NK-92 (cell line): ENCODE data around the gene SNAPC1.

Source experiments
- DNase-seq: peaks from one replicate; lab custom pipeline; 2025; ENCODE audit not compliant: unreplicated experiment; lab: John Stamatoyannopoulos, UW

The SNAPC1 gene

DNA sequence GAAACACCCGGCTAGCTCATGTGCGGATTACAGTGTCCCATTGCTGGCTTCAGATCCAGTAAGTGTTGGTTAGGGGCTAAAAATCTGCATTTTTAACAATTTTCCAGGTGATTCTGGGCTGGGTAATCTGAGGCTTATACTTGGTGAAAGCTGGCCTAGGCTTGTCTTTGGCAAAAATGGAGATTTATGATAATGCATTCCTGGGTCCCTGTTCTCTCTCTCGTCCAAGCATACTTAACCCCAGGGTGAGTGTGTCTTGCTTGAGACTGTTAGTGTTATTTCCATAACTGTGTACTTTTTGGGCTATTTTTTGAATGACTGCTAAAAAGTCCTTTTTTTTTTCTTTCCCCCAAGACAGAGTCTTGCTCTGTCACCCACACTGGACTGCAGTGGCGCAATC lies 43.2 kb downstream of the SNAPC1 start:
- no peak for DNase-seq

DNA sequence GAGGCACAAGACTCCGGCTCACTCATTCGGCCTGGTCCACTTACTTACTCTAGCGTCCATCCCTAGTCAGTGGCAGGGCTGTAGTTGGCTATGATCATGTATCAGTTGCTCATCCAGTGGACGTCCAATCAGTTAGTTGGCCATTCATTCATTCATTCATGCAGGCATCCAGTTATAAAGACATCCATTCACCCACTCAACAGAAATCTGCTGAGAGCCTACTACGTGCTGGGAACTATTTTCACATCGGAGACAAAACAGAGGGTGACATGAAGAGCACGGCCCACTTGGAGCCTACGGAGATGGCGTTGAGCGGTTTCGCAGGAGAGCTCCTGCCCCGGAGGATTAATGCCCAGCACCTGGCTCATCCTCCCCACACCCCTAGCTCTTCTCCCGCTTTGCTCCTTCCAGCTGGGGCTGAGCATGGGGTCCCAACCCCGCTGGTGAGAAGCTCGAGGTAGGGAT lies 49.7 kb downstream of the SNAPC1 start:
- DNase-seq = no peak

DNA sequence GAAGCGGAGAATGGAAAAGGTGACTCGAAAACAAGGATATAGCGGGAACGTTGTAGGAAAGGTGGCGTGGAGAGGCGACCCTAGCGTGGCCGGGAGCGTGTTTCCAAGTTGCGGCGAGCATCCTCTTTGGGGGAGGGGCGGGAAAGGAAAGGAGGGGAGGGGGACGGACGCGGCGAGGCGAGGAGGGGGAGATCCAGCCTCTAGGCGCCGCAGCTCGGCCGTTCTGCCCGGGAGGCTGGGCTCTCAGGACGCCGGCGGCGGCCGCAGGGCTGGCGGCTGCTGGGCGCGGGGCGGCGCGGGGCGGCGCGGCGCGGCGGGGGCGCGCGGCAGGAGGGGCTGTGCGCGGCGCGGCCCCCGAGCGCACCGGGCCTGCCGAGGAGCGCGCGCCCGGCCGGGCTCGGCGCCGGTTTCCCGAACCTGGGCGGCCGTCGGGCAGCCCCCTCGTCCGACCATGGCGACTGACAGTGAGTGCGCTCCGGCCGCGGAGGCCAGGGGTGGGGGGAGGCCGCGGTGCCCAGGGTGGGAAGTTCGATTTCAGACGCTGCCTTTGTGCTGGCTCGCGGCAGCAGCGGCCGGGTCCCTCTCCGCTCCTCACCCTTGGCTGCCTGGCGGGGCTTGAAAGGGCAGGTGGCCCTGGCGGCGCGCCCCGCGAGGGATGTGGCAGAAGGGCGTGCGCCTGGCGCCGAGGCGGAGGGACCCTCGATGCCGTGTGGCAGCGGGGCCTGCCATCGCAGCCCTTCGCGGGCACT lies 50.3 kb downstream of the SNAPC1 start, which contains the start of gene SYT16:
SYT16 (plus strand) TSS at position 357 of the 749 bp plus-strand sequence.
- DNase-seq = no peak

DNA sequence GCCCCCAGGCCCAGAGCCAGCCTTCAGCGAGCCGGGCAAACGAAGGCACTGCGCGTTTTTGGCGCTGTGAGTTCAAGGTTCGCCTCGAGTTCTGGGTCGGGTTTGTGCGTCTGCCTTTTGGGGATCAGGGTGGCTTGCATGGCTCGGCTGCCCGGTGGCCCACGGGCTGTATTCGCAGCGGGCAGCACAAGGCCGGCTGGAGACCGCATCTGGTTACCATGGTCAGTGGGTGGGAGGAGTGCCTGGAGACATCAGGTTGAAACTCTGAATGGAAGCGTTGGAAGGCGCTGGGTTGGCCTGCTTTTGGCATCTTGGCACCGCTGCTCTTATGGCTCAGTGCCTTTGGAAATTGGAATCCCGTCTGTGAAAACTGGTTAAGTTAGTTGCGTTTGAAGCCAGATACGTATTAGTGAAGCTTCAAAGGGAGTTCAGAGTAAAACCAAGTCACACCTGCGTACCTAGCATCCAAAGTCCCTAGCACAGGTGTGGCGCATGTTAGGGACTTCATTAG lies 50.9 kb downstream of the SNAPC1 start:
- DNase-seq = no peak

DNA sequence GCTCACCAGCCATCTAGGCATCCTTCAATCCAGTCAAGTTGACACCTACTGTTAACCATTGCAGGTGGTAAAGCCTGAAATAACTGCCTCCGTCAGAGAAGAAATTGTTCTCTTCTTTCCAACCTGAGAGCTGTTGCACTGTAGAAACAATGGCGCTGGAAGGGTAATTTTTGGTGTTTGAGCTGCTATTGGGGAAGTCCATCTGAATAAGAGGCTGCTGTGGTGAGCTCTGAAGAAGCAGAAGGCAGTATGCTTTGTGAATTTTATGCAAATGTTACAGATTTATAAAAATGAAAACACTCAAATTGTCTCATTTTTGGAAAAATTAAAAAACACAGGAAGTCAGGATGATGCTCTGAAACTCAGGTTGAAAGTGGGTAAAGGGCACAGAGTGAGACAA lies 60.2 kb downstream of the SNAPC1 start:
- no peak for DNase-seq

DNA sequence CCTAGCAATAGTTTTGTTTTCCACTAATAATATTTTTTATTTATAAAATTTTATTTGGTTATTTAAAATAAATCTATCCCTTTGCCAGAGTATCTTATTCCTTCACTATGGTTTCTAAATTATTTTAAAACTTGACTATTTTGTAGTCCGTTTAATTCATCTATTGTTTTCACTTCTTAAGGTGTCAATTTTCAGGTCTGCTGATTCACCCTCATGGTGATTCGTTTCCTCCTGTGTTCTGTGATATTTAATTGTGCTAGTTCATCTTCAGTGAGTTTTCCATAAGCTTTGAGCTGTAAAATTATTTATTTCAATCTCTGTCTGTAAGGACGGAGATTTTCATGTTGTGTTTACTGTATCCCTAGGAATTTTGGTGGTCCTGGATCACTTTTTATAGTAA lies 70.6 kb downstream of the SNAPC1 start:
- DNase-seq = no peak

DNA sequence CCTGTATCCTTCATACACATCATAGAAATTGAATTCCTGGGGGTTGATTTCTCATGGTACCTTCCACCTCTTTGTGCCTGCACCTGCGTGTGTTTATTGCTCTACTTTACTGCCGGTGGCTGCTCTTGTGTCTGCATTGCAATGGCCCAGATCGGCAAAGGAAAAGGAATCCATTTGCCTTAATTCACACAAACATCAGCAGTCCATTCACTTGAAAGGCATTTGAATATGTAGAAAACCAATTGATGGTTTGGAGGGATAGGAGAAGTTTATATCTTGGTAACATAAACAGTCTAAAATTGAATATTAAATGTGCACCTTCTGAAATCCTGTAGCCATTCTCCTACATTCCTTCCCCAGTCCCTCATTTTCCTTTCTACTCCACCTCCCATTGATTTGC lies 74.0 kb downstream of the SNAPC1 start:
- DNase-seq = no peak

DNA sequence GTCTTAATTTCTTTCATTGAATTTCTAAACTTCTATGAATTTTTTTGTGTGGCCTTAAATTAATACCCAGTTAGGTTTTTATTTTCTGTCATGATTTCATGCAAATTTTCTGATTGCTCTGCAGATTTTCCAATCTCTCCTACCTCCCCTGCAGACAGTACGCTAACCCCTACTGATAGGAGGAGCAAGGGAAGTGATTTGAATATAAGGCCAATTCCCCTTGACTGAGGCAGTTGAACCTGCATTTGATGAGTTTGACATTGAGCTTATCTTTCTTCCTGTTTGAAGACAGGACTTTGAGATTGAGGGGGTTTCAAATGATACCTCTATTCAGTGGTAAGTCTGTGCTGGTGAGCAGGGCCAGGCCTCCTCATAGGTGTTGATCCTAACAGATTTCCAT lies 74.6 kb downstream of the SNAPC1 start:
- DNase-seq = no peak

DNA sequence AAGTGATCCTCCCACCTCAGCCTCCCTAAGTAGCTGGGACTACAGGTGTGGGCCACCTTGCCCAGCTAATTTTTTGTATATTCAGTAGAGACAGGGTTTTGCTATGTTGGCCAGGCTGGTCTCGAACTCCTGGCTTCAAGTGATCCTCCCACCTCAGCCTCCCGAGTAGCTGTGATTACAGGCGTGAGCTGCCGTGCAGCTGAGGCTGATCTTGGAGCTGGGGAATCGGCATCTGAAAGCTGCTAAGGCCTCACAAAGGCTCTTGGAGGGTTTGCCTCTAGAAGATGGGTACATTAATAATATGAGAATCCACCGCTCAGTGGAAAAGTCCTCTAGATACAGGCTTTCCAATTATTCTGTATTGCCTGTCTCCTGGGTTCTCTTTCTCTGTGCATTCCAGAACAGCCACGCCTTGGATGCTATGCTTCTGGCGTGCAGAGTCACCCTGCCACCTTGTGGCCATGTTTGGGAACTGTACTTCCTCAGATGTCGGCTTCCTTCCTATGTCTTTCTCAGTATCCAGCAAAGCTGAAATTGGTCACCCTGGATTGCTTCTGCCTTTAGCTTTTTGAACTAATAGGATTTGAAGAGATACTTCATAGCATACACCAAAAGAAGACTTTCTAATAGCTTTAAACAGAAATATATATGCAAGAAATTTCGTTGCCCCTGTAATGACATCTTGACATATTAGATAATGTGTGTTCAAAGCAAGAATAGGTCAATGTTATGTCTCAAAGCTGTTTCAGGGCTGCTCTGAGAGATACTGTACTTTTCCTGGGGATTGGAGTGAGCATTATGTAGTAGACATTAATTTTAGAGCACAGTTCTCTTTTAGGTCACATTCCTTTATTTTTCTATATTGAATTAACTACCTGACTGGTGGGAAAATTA lies 75.4 kb downstream of the SNAPC1 start:
- DNase-seq = no peak

DNA sequence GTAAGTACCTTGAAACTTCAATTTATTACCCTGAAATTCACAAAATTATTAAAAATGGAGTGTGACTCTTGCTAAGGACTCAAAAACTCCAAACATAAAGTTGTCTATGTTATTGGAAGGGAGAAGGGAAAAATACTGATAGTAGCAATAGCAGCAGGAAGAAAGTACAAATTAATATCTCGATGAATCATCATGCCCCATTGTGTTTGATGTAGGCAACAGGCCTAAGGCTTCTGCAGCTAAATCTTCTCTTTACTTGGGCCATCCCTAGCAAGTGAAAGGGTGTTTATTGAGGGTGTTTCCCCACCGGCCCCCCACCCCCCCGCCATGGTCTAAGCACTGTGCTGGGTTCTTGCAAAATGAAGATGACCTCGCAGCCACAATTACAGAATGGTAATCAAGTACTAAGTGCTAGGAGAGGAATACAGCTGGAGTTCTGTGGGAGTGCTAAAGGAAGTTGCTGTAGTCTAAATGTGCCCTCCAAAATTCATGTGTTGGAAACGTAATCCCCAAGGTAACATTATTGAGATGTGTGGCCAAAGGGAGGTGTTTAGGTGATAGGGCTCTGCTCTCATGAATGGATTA lies 76.5 kb downstream of the SNAPC1 start:
- DNase-seq = no peak

DNA sequence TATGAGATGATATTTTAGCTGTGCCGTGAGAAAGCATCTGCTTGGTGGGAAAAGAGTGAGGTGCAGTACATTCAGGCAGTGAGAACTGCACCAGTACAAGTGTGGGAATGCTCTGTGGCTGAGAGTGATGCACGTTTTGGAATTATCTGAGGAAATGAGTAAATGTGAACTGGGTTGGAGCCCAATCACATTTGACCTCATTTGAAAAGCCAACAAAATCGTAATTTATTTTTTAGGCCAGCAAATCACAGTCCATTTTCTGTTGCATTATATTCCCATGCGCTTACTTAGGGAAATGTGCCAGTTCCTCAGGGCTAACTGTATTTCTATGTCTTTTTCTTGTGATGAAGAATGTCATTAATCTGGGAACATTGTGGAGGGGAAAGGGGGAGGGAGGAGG lies 77.3 kb downstream of the SNAPC1 start:
- DNase-seq = no peak

DNA sequence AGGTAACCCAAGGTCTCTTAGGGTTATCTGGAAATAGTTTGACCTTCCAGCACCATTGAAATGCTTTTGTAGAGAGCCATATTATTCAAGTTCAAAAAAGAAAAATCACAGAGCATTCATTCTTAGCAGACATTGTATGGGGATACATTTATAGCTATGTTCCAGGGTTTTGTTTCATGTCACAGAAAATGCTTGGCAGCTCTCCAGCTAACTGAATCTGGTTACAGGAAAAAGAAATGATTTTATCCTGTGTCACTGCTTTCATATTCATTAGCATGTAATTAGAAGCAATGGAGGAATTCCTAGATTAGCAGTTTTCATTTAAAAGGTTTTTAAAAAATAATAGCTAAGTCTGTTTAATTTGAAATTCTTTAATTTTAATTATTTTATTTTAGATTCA lies 78.9 kb downstream of the SNAPC1 start:
- DNase-seq = no peak
